Measurements from ENCODE around the gene SLC25A14. TPM values are rescaled to one million over a fixed set of nuclear protein-coding genes. Genes with fewer than 3 reads are reported as not detected.
A peak's percentile ranks its signal among the peaks of the same experiment; 100 is the strongest.
"Not testable (repeated sequence)": the region's sequence is repeated elsewhere in the genome, so short reads cannot be mapped to it uniquely, and the experiment has no call there.

The SLC25A14 gene
- total RNA-seq, 2 donors from 2014 or later, result 14.1 to 16.4 TPM

DNA sequence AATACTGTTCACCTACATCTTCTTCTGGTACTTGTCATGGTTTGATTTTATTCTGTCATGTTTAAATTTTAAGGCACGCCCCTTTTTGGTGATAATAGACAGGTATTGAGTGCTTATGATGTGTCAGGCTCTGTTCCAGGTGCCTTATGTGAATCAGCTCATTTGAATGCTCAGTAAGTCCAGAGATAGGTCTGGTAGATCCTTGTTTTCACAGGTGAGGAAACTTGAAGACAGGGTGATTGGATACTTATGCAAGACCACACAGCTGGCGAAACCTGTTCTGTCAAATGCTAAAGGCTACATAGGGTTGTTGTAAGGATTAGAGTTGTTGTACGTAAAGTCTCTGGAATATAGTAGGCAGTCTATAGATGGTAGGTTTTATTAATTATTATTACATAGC lies 9.6 kb upstream of the SLC25A14 start:
- 100% methylated on average over 2 of the region's 3 CpGs; no CpG with 5 or more reads in 1 of the 2 experiments for WGBS, 2 experiments (ENCODE audit: insufficient coverage in 1 of 2, insufficient read length in 1 of 2)
- H3K9ac ChIP-seq (ENCODE audit: extremely low read depth, low read length, poor library complexity, severe bottlenecking), result no peak overlapping the region
- H3K9me3 ChIP-seq (ENCODE audit: control insufficient read depth, low read length), result no peaks in the 10 kb centered on the region
- no peaks in the 10 kb centered on the region for H3K36me3 ChIP-seq (ENCODE audit: control insufficient read depth, insufficient read depth, low read length)
- no peak for DNase-seq
- no peaks in the 10 kb centered on the region for H3K27me3 ChIP-seq (ENCODE audit: control insufficient read depth, insufficient read depth, low read length, poor library complexity, severe bottlenecking)
- peaks cover 11% of the 10 kb centered on the region for H3K9me3 Mint-ChIP-seq
- H3K36me3 Mint-ChIP-seq (ENCODE audit: low read depth), result no peaks in the 10 kb centered on the region
- no peak overlapping the region for H3K27ac Mint-ChIP-seq
- no peak overlapping the region for H3K27ac ChIP-seq (ENCODE audit: low read depth, low read length)
- TF ChIP-seq, protein P1, sequence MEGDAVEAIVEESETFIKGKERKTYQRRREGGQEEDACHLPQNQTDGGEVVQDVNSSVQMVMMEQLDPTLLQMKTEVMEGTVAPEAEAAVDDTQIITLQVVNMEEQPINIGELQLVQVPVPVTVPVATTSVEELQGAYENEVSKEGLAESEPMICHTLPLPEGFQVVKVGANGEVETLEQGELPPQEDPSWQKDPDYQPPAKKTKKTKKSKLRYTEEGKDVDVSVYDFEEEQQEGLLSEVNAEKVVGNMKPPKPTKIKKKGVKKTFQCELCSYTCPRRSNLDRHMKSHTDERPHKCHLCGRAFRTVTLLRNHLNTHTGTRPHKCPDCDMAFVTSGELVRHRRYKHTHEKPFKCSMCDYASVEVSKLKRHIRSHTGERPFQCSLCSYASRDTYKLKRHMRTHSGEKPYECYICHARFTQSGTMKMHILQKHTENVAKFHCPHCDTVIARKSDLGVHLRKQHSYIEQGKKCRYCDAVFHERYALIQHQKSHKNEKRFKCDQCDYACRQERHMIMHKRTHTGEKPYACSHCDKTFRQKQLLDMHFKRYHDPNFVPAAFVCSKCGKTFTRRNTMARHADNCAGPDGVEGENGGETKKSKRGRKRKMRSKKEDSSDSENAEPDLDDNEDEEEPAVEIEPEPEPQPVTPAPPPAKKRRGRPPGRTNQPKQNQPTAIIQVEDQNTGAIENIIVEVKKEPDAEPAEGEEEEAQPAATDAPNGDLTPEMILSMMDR (conservative IDR thresholded peaks at IDR 0.05), result no peak
- no peak overlapping the region for H3K4me3 ChIP-seq (ENCODE audit: low read length)
- H3K27me3 Mint-ChIP-seq (ENCODE audit: insufficient read depth), result peaks cover 1% of the 10 kb centered on the region
- no peak overlapping the region for H3K4me3 Mint-ChIP-seq
- no peaks in the 10 kb centered on the region for H3K4me1 ChIP-seq (ENCODE audit: control insufficient read depth, insufficient read depth, low read length)
- H3K4me1 Mint-ChIP-seq, result no peaks in the 10 kb centered on the region

DNA sequence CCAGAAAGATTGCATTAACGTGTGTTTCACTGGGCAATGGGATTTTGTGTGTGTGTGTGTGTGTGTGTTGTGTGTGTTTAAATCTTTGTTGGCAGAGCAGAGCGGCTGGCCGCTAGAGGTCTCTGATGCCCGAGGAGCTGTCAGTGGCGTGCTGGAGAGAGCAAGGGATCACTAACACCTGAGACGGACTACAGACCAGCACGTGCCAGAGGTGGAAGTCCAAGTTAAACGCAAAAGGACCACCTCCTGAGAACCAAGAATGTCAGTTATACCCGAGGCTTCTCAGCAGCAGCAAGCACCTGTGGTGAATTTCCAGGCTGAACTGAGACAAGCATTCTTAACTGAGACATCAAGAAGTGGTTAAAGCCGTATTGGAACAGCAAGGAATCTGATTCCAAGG lies 9.0 kb upstream of the SLC25A14 start:
- H3K27ac ChIP-seq (ENCODE audit: low read depth, low read length), result no peak overlapping the region

DNA sequence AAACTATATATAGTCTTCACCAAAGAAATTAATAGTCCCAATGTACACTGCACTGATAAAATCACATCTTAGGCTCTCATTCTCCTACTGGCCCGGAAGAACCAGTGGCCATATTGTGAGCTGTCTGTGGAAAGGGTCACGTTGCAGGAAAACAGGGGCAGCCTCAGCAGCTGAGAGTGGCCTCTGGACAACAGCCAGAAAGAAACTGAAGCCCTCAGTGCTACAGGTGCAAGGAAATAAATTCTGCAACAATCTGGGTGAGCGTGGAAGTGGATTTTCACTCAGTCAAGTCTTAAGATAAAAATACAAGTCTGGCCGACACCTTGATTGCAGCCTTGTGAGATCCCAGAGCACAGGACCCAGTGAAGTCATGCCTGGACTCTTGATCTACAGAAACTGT lies 3.2 kb upstream of the SLC25A14 start:
- Mint-ChIP-seq H3K9me3 (peaks cover 21% of the 10 kb centered on the region), H3K27ac (no peak overlapping the region), H3K36me3 (ENCODE audit: low read depth) (no peaks in the 10 kb centered on the region), H3K4me3 (no peak overlapping the region), H3K4me1 (peaks cover 8% of the 10 kb centered on the region), H3K27me3 (ENCODE audit: insufficient read depth) (no peaks in the 10 kb centered on the region)
- no peak for DNase-seq
- TF ChIP-seq, protein P1 (conservative IDR thresholded peaks at IDR 0.05), result no peak
- no peaks in the 10 kb centered on the region for H3K9me3 ChIP-seq (ENCODE audit: control insufficient read depth, low read length)
- no peak overlapping the region for H3K9ac ChIP-seq (ENCODE audit: extremely low read depth, low read length, poor library complexity, severe bottlenecking)
- WGBS, 2 experiments (ENCODE audit: insufficient coverage in 1 of 2, insufficient read length in 1 of 2), result 88% methylated on average over 4 of the region's 4 CpGs; no CpG with 5 or more reads in 1 of the 2 experiments
- no peaks in the 10 kb centered on the region for H3K27me3 ChIP-seq (ENCODE audit: control insufficient read depth, insufficient read depth, low read length, poor library complexity, severe bottlenecking)
- H3K27ac ChIP-seq (ENCODE audit: low read depth, low read length), result no peak overlapping the region
- H3K36me3 ChIP-seq (ENCODE audit: control insufficient read depth, insufficient read depth, low read length), result no peaks in the 10 kb centered on the region
- H3K4me3 ChIP-seq (ENCODE audit: low read length), result no peak overlapping the region
- no peaks in the 10 kb centered on the region for H3K4me1 ChIP-seq (ENCODE audit: control insufficient read depth, insufficient read depth, low read length)

More for the DNA sequence above, 9.0 kb upstream of the SLC25A14 start:
- no peaks in the 10 kb centered on the region for H3K4me1 ChIP-seq (ENCODE audit: control insufficient read depth, insufficient read depth, low read length)
- TF ChIP-seq, protein P1 (conservative IDR thresholded peaks at IDR 0.05), result peak; percentile 70
- peak; percentile 88 for DNase-seq
- no peak overlapping the region for H3K9ac ChIP-seq (ENCODE audit: extremely low read depth, low read length, poor library complexity, severe bottlenecking)
- Mint-ChIP-seq H3K4me3 (no peak overlapping the region), H3K9me3 (peaks cover 11% of the 10 kb centered on the region), H3K4me1 (no peaks in the 10 kb centered on the region), H3K27ac (no peak overlapping the region), H3K27me3 (ENCODE audit: insufficient read depth) (no peaks in the 10 kb centered on the region), H3K36me3 (ENCODE audit: low read depth) (no peaks in the 10 kb centered on the region)
- no peak overlapping the region for H3K4me3 ChIP-seq (ENCODE audit: low read length)
- WGBS, 2 experiments (ENCODE audit: insufficient coverage in 1 of 2, insufficient read length in 1 of 2), result 11 to 18% methylated on average over 5 to 10 of the region's 10 CpGs
- no peaks in the 10 kb centered on the region for H3K36me3 ChIP-seq (ENCODE audit: control insufficient read depth, insufficient read depth, low read length)
- H3K27me3 ChIP-seq (ENCODE audit: control insufficient read depth, insufficient read depth, low read length, poor library complexity, severe bottlenecking), result no peaks in the 10 kb centered on the region
- H3K9me3 ChIP-seq (ENCODE audit: control insufficient read depth, low read length), result no peaks in the 10 kb centered on the region

DNA sequence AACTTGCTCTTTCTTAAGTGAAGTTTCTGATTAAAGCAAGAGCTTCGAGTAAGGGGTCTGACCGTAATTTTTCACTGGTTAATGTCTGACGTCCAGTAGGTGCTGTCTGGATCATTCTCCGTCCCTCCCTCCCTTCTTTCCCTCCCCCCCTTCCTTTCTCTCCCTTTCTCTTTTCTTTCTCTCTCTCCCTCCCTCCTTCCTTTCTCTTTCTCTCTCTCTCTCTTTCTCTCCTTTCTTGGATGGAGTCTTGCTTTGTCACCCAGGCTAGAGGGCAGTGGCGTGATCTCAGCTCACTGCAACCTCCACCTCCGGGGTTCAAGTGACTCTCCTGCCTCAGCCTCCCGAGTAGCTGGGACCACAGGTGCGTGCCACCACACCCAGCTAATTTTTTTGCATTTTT lies 850 bp upstream of the SLC25A14 start:
- not testable (repeated sequence) for H3K27ac ChIP-seq (ENCODE audit: low read depth, low read length); H3K9me3 ChIP-seq (ENCODE audit: control insufficient read depth, low read length); H3K4me1 ChIP-seq (ENCODE audit: control insufficient read depth, insufficient read depth, low read length); H3K9ac ChIP-seq (ENCODE audit: extremely low read depth, low read length, poor library complexity, severe bottlenecking); H3K4me1 Mint-ChIP-seq; DNase-seq; H3K27ac Mint-ChIP-seq; H3K36me3 ChIP-seq (ENCODE audit: control insufficient read depth, insufficient read depth, low read length); H3K36me3 Mint-ChIP-seq (ENCODE audit: low read depth); H3K27me3 Mint-ChIP-seq (ENCODE audit: insufficient read depth); H3K27me3 ChIP-seq (ENCODE audit: control insufficient read depth, insufficient read depth, low read length, poor library complexity, severe bottlenecking)
- Mint-ChIP-seq H3K9me3 (peaks cover 18% of the 10 kb centered on the region), H3K4me3 (peak overlapping the region; percentile 86)
- peak overlapping the region; percentile 89 for H3K4me3 ChIP-seq (ENCODE audit: low read length)
- WGBS, 2 experiments (ENCODE audit: insufficient coverage in 1 of 2, insufficient read length in 1 of 2), result 90% methylated on average over 8 of the region's 8 CpGs; no CpG with 5 or more reads in 1 of the 2 experiments
